Right lobe of liver (tissue), 6 donors: ENCODE data around the gene EXD3. TPM values are rescaled to one million over a fixed set of nuclear protein-coding genes. Genes with fewer than 3 reads are reported as not detected.
A peak's percentile ranks its signal among the peaks of the same experiment; 100 is the strongest.

ENCODE experiments used
- ATAC-seq, 4 donors: fragments of 200-7000 bp; cut with Tn5 transposase; one replicate each; pipeline ENCODE4 v1.9.1; 2020; ENCODE audit warnings: mild to moderate bottlenecking in 4 of 4, moderate library complexity in 4 of 4
- DNase-seq, 3 donors: peaks; one replicate each; pipeline ENCODE4 v3.0.0-alpha.2; 2020
- H3K27ac ChIP-seq, 3 donors: fragments of 200-600 bp; one replicate each; pipeline ENCODE4 v1.8.0; 2022
- H3K27me3 ChIP-seq, 2 donors: fragments of 200-600 bp; one replicate each; pipeline ENCODE4 v1.8.0; 2022
- H3K36me3 ChIP-seq, 4 donors: fragments of 200-600 bp; sonication (generic) in 1 of 4; one replicate each; pipeline versions ENCODE4 v1.5.1 to v1.8.0; 2017 to 2022; ENCODE audit warnings: control low read depth in 1 of 4
- H3K4me1 ChIP-seq, 4 donors: fragments of 200-600 bp; sonication (generic) in 1 of 4; one replicate each; pipeline versions ENCODE4 v1.5.1 to v1.8.0; 2017 to 2022; ENCODE audit warnings: control low read depth in 1 of 4
- H3K4me3 ChIP-seq, 3 donors: fragments of 200-600 bp; one replicate each; pipeline ENCODE4 v1.8.0; 2022
- H3K9me3 ChIP-seq, 4 donors: fragments of 200-600 bp; sonication (generic) in 1 of 4; one replicate each; pipeline versions ENCODE4 v1.5.1 to v1.8.0; 2017 to 2022; ENCODE audit warnings: control low read depth in 1 of 4
- CTCF ChIP-seq, 4 donors: fragments of 200-600 bp in 3 of 4; fragments of 450-650 bp in 1 of 4; IDR thresholded peaks; one replicate each; pipeline versions ENCODE4 v1.5.1 to v1.8.0; 2016 to 2022; ENCODE audit warnings: antibody characterized with exemption in 4 of 4, mild to moderate bottlenecking in 2 of 4
- POLR2A ChIP-seq: fragments of 450-650 bp; IDR thresholded peaks from one replicate; pipeline ENCODE4 v1.6.1; 2017; ENCODE audit warnings: antibody characterized with exemption, mild to moderate bottlenecking
- WGBS: methylation state at CpG from one replicate; pipeline ENCODE4 v1.1.6; 2018; ENCODE audit warnings: low coverage, low lambda C conversion rate; ENCODE audit not compliant: insufficient coverage; ENCODE audit errors: missing lambda C conversion rate; 5-methylcytosine and 5-hydroxymethylcytosine counted together
- intact Hi-C, 2 donors: fragments of 100-400 bp; cut with DNase I; formaldehyde crosslinking; loops; one replicate each; pipeline versions ENCODE4 v1.11.2 to v1.14.1; 2022
- total RNA-seq, 6 experiments: library from RNA; depleted of rRNA in 2 of 6; stranded (reverse); fragments of >200 nt in 2 of 6; fragmentation: NEBNext Ultra II Directional in 3 of 6; extraction: Animal tissue kit (Norgen Biotek cat#: 25700) in 3 of 6; gene quantifications; one replicate each; pipeline versions ENCODE4 v1.1.0 to v1.2.4, GENCODE V29; 2016 to 2023
- donor health status: DM: no; HTN: yes; CAD: no.
- donor health status: DM: no; HTN: no; CAD: no.
- donor health status: DM: no; HTN: no; CAD: no.
- donor health status: DM: no; HTN: yes; CAD: no.
- donor health status: DM: no; HTN: yes; CAD: no.

EXD3 gene
- total RNA-seq, 6 experiments from 2014 or later: 3.3 to 14.4 (median 10.6) TPM

GRCh38 chr9:137426018-137426681 is 3.2 kb upstream of the EXD3 start:
- WGBS: 86% methylated on average over 13 of the region's 18 CpGs
- Histone ChIP-seq H3K27me3 (no peaks in the 10 kb centered on the region), H3K4me1 (peaks cover 0 to 11% (median 0%) of the 10 kb centered on the region in 4 donors), H3K36me3 (no peaks in the 10 kb centered on the region), H3K27ac (no peak overlapping the region), H3K9me3 (no peaks in the 10 kb centered on the region), H3K4me3 (no peak overlapping the region)
- intact Hi-C loops: no loop called here
- TF ChIP-seq POLR2A (no peak), CTCF (IDR thresholded peaks at IDR 0.05) (no peak)
- no peak for ATAC-seq
- peak in 2 of 3 donors; percentile 17 to 51 for DNase-seq

- Histone ChIP-seq H3K36me3 (no peaks in the 10 kb centered on the region), H3K4me1 (peaks cover 0 to 11% (median 0%) of the 10 kb centered on the region in 4 donors), H3K27me3 (no peaks in the 10 kb centered on the region), H3K4me3 (peak overlapping the region; percentile 71 to 94 (median 78)), H3K9me3 (no peaks in the 10 kb centered on the region), H3K27ac (peak overlapping the region; percentile 26 to 63 (median 57))
- peak in 3 of 4 donors; percentile 0 to 13 (median 4) for TF ChIP-seq CTCF (IDR thresholded peaks at IDR 0.05)
- no peak for TF ChIP-seq POLR2A
- 20% methylated on average over 11 of the region's 77 CpGs for WGBS
- intact Hi-C loops: no loop called here
- DNase-seq (peak; percentile 54 to 76 (median 56)), ATAC-seq (peak; percentile 7 to 60 (median 20))
Measured at GRCh38 chr9:137423514-137424291, 741 bp upstream of the EXD3 start.

- TF ChIP-seq CTCF (IDR thresholded peaks at IDR 0.05) (no peak), POLR2A (no peak)
- 5% methylated on average over 11 of the region's 11 CpGs for WGBS
- peak overlapping the region; percentile 21 to 79 (median 67) for H3K27ac ChIP-seq
- H3K9me3 ChIP-seq: no peaks in the 10 kb centered on the region
- no peaks in the 10 kb centered on the region for H3K36me3 ChIP-seq
- H3K4me3 ChIP-seq: peak overlapping the region; percentile 94 to 97 (median 96)
- H3K4me1 ChIP-seq: peaks cover 0 to 11% (median 0%) of the 10 kb centered on the region in 4 donors
- ATAC-seq (no peak), DNase-seq (no peak)
- intact Hi-C loops: no loop called here
- no peaks in the 10 kb centered on the region for H3K27me3 ChIP-seq
Measured at GRCh38 chr9:137421838-137422603, 941 bp downstream of the EXD3 start.

- Histone ChIP-seq H3K27ac (no peak overlapping the region), H3K36me3 (no peaks in the 10 kb centered on the region), H3K9me3 (no peaks in the 10 kb centered on the region), H3K27me3 (no peaks in the 10 kb centered on the region), H3K4me3 (peak overlapping the region in 2 of 3 donors; percentile 18 to 24), H3K4me1 (peaks cover 0 to 7% (median 0%) of the 10 kb centered on the region in 4 donors)
- TF ChIP-seq POLR2A: no peak
- TF ChIP-seq CTCF (IDR thresholded peaks at IDR 0.05): no peak
- intact Hi-C loops: no loop called here
- DNase-seq: peak in 2 of 3 donors; percentile 19 to 55
- ATAC-seq: peak; percentile 17 to 63 (median 51)
- 89% methylated on average over 21 of the region's 99 CpGs for WGBS
Measured at GRCh38 chr9:137417161-137418021, 5.6 kb downstream of the EXD3 start.
